NCI-H524 (cell line): ENCODE data around the gene SPANXN1.
"Not testable (repeated sequence)": the region's sequence is repeated elsewhere in the genome, so short reads cannot be mapped to it uniquely, and the experiment has no call there.

ENCODE experiments used
- DNase-seq, 2 experiments: peaks; one replicate each; lab custom pipeline; 2025; lab: John Stamatoyannopoulos, UW

The SPANXN1 gene, protein sequence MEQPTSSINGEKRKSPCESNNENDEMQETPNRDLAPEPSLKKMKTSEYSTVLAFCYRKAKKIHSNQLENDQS

DNA sequence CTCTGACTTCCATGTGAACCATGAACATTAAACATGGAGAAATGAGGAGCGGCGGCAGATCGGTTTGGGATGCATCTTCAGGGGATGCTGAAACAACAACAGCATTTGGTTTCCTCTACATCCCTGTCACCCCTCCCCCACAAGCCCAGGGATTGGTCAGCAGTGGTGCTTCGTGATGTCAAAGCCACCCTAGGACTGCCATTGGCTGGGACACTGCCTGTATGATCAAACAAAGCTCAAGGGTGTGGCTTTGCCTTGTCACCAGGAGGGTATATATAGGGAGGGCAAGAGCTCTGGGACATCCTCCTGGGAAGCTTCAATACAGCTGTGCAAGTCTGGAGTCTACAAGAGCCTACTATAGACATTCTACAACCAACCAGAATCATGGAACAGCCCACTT is at the start of gene SPANXN1:
Gene SPANXN1, plus strand, starts transcription at position 301 of the 400 bp plus-strand sequence. Its CDS starts 84 bp downstream, at position 385.
- DNase-seq, result not testable (repeated sequence)

DNA sequence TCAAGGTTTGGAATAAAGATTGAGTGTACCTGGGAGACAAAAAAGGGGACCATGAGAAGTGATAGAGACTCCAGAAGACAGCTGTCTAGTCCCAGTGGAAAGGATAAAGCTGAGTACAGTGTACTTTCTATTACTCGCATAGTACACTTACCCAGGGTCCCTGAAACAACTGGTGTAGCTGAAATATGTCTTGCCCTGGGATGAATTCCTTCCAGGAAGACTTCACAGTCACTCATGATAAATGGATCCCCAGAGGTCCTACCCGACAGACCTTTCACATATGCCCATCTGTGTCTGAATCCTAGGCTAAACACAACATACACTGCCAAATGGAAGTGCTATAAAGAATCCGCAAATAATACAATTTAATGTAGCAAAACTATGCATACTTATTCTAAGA is 48.2 kb upstream of the SPANXN1 start:
- DNase-seq, result no peak

DNA sequence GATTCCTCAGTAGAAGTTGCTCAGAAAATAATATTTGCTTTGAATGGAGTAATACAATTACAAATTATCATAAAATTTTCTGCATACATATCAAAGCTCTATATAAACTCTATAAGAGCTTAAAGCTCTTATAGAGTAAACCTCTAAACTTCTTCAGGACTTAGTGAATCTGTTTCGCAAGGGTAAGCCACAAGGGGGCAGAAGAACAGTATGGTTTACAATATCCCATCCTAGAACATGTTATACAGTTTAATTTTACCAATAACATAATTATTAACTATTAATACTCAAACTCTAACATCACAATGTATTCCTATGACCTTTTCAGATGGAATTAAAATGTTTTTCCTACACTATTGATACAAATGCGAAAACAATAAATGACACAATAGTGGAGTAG is 33.8 kb upstream of the SPANXN1 start:
- peak in 1 of 2 experiments; percentile 43 for DNase-seq

DNA sequence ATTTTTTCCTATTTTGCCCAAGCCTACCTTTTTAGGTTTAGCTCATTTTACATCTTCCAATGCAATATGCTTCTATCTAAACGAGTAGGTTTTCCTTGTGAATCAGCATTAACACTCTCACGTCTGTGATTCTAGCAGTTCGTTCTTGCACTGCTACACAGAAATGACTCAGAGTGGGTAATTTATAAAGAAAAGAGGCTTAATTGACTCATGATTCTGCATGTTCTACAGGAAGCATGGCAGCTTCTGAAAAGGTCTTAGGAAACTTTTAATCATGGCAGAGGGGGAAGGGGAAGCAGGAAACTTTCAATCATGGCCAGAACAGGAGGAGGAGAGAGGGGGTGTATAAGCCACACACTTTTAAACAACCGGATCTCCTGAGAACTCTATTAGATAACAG is 44.9 kb downstream of the SPANXN1 start:
- DNase-seq, result no peak
